T47D (cell line): Measurements from ENCODE around the gene SLC41A1.

ENCODE experiments used
- DNase-seq, 2 experiments: peaks; one replicate each; pipeline versions ENCODE4 v3.0.0 to v3.0.0-alpha.2; 2011 to 2012; ENCODE audit warnings: low read depth in 1 of 2, low spot score in 1 of 2
- JUND ChIP-seq: IDR thresholded peaks from 2 replicates; pipeline ENCODE4 v1.6.1; 2012; ENCODE audit warnings: low read depth
- in situ Hi-C: cut with HindIII; loops from 2 replicates; pipeline ENCODE4 v1.10.0; 2016; ENCODE audit warnings: low sequenced_read_pairs, low pct_unique_long_range_greater_than_20kb

SLC41A1 gene

DNA sequence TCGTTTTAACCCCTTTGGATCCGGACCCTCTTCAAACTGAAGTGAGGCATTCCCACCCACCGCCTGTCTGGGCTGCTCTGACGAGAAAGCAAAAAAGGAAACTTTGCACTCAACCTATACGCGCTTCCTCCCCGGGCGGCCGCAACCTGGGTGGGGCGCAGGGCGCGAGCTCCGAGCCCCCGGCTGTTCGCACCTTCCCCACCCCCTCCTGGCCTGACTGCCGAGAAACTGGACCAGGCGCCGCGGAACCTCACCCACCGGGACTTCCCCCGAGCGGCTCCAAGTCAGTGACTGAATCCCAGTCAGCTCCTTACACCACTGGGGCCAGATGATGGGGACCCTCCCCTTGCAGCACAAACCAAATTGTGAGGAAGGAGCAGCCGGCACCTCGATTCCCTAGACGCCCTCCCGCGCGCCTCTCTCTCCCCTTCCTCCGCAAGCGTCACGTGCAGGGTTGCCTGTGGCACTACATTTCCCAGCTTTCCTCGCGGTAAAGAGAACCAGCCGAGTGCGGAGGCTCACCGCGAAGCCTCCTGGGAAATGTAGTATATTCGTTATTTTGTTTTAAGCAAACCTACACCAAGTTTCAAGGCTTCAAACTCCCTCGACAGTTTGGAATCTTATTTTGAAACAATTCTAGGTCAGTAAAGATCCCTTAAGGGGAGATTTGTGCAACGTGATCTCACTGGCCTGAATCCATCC is 37.8 kb downstream of the SLC41A1 start, which contains the start of gene RAB29:
Gene RAB29 (minus strand): TSS at position 468 of the 702 bp plus-strand sequence. CDS start 526 bp downstream, outside the sequence.
- TF ChIP-seq JUND, result no peak
- in situ Hi-C loops, result no loop called here
- peak; percentile 68 to 87 for DNase-seq

GRCh38 chr1:205774198-205775014 is 38.6 kb downstream of the SLC41A1 start:
- no peak for DNase-seq
- no peak for TF ChIP-seq JUND
- in situ Hi-C loops, result no loop called here

GRCh38 chr1:205772607-205773032 is 40.4 kb downstream of the SLC41A1 start:
- in situ Hi-C loops, result no loop called here
- DNase-seq, result no peak
- no peak for TF ChIP-seq JUND

- in situ Hi-C loops, result no loop called here
- no peak for TF ChIP-seq JUND
- peak in 1 of 2 experiments; percentile 85 for DNase-seq
These were observed 42.4 kb downstream of the SLC41A1 start for GRCh38 chr1:205770618-205771017.

- in situ Hi-C loops, result no loop called here
- DNase-seq, result no peak
- TF ChIP-seq JUND, result no peak
These were observed 43.2 kb downstream of the SLC41A1 start for GRCh38 chr1:205769641-205770365.

DNA sequence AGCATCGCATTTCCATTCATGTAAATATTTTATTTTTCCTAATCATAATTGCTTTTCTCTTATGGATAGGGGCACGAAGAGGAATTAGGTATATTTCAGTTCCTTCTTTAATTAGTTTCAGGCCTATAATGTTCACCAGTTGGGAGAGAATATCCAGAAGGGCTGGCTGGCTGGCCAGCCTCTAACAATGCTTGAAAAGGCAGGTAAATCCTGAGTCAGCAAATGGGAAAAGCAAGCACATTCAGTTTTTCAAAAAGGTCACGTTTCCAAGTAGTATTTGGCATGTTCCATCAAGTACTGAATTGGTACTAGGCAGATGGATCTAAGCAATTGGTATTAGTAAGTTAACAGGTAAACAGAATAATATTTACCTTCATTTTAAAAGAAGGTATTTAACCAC is 45.8 kb downstream of the SLC41A1 start:
- TF ChIP-seq JUND, result no peak
- in situ Hi-C loops, result no loop called here

DNA sequence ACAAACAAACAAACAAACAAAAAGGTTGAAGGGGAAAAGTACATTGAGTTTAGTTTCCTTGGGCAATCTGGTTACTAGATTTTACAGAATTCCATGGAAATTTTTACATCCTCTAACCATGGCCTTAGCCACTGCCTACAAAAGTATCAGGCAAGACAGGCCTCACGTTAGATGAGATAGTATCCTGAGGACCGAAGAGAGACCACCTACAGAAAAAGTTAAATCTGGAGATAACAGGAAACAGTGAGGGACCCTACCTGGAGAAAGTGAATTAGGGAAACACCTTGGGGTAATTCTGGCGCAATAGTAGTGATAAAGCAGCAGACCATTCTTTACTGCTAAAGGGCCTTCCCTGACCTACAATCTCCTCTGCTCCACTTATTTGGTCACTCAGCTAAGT is 46.4 kb downstream of the SLC41A1 start:
- no peak for TF ChIP-seq JUND
- in situ Hi-C loops, result no loop called here
- no peak for DNase-seq

More for the DNA sequence above, 45.8 kb downstream of the SLC41A1 start:
- no peak for DNase-seq

- no peak for TF ChIP-seq JUND
- no peak for DNase-seq
- in situ Hi-C loops, result no loop called here
These were observed 47.0 kb downstream of the SLC41A1 start for GRCh38 chr1:205766038-205766437.

- in situ Hi-C loops, result no loop called here
- TF ChIP-seq JUND, result no peak
These were observed 48.4 kb downstream of the SLC41A1 start for GRCh38 chr1:205764578-205764977.

GRCh38 chr1:205763980-205764379 is 49.0 kb downstream of the SLC41A1 start:
- in situ Hi-C loops, result no loop called here
- no peak for DNase-seq
- TF ChIP-seq JUND, result no peak

More at GRCh38 chr1:205764578-205764977, 48.4 kb downstream of the SLC41A1 start:
- DNase-seq, result no peak

DNA sequence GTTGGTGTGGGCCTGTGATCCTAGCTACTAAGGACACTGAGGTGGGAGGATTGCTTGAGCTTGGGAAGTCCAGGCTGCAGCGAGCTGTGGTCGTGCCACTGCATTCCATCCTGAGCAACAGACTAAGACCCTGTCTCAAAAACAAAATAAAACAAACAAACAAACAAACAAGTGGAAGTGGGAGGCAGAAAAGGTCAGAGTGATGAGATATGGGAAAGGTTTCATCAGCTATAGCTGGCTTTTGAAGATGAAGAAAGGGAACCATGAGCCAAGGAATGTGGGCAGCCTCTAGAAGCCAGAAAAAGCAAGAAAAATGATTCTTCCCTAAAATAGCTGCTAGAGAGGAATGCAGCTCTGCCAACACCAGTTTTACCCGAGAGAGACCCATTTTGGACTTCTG is 52.4 kb downstream of the SLC41A1 start:
- DNase-seq, result no peak
- TF ChIP-seq JUND, result no peak
- in situ Hi-C loops, result no loop called here

DNA sequence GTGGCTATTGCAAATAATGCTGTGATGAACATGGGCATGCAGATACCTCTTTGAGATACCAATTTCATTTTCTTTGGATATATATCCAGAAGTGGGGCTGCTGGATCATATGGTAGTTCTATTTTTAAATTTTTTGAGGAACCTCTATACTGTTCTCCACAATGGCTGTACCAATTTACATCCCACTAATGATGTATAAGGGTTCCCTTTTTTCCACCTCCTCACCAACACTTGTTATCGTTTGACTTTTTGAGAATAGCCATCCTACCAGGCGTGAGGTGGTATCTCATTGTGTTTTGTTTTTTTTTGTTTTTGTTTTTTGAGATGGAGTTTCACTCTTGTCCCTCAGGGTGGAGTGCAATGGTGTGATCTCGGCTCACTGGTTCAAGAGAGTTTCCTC is 56.4 kb downstream of the SLC41A1 start:
- in situ Hi-C loops, result no loop called here
- TF ChIP-seq JUND, result no peak
- no peak for DNase-seq

DNA sequence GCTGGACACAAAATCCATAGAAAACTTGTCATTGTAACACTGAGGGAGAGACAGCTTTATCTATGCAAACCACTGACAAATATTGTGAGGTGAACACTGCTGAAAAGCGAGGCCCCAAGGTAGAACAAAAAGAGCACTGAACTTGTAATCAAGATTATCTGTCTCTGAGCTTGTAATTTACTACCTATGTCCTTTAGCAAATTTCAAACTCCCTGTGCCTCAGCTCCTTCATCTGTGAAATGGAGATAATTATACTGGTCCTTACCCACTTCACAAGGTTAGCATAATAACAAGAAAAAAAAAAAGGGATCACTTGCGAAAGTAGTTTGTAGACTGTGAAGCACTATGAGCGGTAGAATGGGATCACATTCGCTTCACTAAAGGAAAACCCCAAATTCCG is 58.1 kb downstream of the SLC41A1 start:
- in situ Hi-C loops, result no loop called here

More for the DNA sequence above, 58.1 kb downstream of the SLC41A1 start:
- TF ChIP-seq JUND, result no peak
- DNase-seq, result no peak
